BLaER1 treated with 17β-estradiol and CSF1 and Interleukin-3, amounts not matched to agents 10 nM and 100 nM (cell line): Measurements from ENCODE around the gene LAG3.

Source experiments
- H3K27ac ChIP-seq, 11 experiments: shearing (Covaris generic); formaldehyde crosslinking; 2 replicates each; pipeline ENCODE4 v1.8.1; 2022
- H3K27me3 ChIP-seq, 11 experiments: shearing (Covaris generic); formaldehyde crosslinking; 2 replicates each; pipeline ENCODE4 v1.8.1; 2022
- H3K36me3 ChIP-seq, 11 experiments: shearing (Covaris generic); formaldehyde crosslinking; 2 replicates each; pipeline ENCODE4 v1.8.1; 2022
- H3K4me1 ChIP-seq, 10 experiments: shearing (Covaris generic); formaldehyde crosslinking; 2 replicates each; pipeline ENCODE4 v1.8.1; 2022
- H3K4me2 ChIP-seq, 11 experiments: shearing (Covaris generic); formaldehyde crosslinking; 2 replicates each; pipeline ENCODE4 v1.8.1; 2022
- H3K4me3 ChIP-seq, 10 experiments: shearing (Covaris generic); formaldehyde crosslinking; 2 replicates each; pipeline ENCODE4 v1.8.1; 2022
- H3K9ac ChIP-seq, 11 experiments: shearing (Covaris generic); formaldehyde crosslinking; 2 replicates each; pipeline ENCODE4 v1.8.1; 2022
- H3K9me3 ChIP-seq, 11 experiments: shearing (Covaris generic); formaldehyde crosslinking; replicated peaks in 1 of 11; 2 replicates each; pipeline ENCODE4 v1.8.1; 2022
- H4K20me1 ChIP-seq, 11 experiments: shearing (Covaris generic); formaldehyde crosslinking; 2 replicates each; pipeline ENCODE4 v1.8.1; 2022
- Cebpa-rat ChIP-seq, 11 experiments: shearing (Covaris generic); IDR thresholded peaks; 2 replicates each; pipeline ENCODE4 v1.8.1; 2022

The LAG3 gene

DNA sequence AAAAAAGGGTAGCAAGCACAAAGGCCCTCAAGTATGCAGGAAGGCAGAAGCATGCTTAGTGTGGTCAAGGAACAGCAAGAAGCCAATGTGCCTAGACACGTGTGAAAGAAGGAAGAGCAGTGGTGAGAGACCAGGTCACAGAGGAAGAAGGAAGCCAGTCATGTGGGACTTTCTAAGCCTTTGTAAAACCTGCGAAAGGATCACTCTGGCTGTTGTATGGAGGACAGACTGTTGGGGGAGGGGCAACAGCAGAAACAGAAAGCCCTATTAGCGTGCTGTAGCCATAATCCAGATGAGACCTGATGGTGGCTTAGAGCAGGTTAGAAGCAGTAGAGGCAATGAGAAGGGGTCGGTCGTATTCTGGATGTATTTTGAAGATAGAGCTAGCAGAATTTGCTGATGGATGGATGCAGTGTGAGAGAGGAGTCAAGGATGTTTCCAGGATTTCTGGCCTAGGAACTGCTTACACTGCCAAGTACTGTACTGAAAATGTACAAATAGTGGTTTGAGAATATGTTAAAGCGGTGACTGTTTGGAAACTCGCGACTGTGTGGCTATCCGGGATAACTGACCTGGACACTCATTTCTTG lies 13.7 kb upstream of the LAG3 start:
- H3K4me2 ChIP-seq, result peak overlapping the region in 6 of 11 experiments; percentile 1 to 48 (median 24); a peak in 7 of 22 replicates
- H3K9me3 ChIP-seq, result no peaks in the 10 kb centered on the region
- no peak overlapping the region for H3K9ac ChIP-seq
- TF ChIP-seq Cebpa-rat (IDR thresholded peaks at IDR 0.05), result no peak
- no peak overlapping the region for H3K4me3 ChIP-seq
- H3K27me3 ChIP-seq, result peaks cover 2 to 36% (median 29%) of the 10 kb centered on the region in 11 experiments
- H3K4me1 ChIP-seq, result peaks cover 24 to 39% (median 29%) of the 10 kb centered on the region in 10 experiments
- no peaks in the 10 kb centered on the region for H3K36me3 ChIP-seq
- H3K27ac ChIP-seq, result no peak overlapping the region
- no peaks in the 10 kb centered on the region for H4K20me1 ChIP-seq

DNA sequence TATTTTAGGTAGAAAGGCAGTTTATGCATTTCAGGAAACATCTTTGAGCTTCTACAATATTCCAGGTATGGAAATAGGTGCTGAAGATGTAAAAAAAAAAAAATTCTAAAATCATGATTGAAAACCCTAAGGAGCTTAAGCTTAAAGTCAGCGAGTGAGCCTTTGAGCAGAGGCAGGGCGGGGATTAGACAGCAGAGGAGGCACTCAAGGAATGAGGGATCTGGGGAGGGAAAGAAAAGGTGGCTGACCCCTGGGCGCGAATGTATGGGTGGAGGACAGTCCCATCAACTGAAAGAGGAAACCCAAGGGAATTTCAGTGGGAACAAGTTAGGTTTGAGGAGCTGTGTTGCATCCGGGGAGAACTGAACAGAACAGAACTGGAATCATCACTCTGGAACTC lies 12.6 kb upstream of the LAG3 start:
- no peaks in the 10 kb centered on the region; a peak in 1 of 22 replicates for H4K20me1 ChIP-seq
- no peaks in the 10 kb centered on the region for H3K9me3 ChIP-seq
- H3K27ac ChIP-seq, result no peak overlapping the region
- no peak for TF ChIP-seq Cebpa-rat (IDR thresholded peaks at IDR 0.05)
- no peak overlapping the region for H3K4me3 ChIP-seq
- peaks cover 12 to 47% (median 40%) of the 10 kb centered on the region in 11 experiments for H3K27me3 ChIP-seq
- H3K4me2 ChIP-seq, result no peak overlapping the region
- H3K36me3 ChIP-seq, result no peaks in the 10 kb centered on the region
- H3K9ac ChIP-seq, result no peak overlapping the region
- H3K4me1 ChIP-seq, result peaks cover 13 to 38% (median 29%) of the 10 kb centered on the region in 10 experiments

DNA sequence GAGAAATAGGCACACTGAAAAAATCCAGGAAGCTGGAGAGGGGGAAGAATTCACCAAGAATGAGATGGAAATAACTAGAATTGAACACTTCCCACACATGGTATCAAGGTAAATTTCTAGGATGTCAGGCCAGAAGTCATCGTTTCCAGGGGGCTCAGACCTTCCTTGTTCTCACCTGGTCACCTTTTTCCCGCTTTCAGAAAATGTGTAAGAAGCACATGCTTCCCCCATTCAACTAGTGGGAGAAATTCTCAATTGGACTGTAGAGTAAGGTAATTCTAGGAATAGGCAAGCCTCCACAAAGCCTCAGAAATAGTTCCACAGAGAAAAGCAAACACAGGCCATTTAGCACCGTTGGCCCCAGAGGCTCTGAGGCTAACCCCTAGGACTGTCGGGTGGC lies 8.9 kb upstream of the LAG3 start:
- peaks cover 40 to 84% (median 76%) of the 10 kb centered on the region in 11 experiments for H3K27me3 ChIP-seq
- peaks cover 0 to 22% (median 9%) of the 10 kb centered on the region in 11 experiments; a peak in 16 of 22 replicates for H4K20me1 ChIP-seq
- H3K4me3 ChIP-seq, result no peak overlapping the region
- H3K4me2 ChIP-seq, result peak overlapping the region in 2 of 11 experiments; percentile 61 to 89; a peak in 4 of 22 replicates
- no peaks in the 10 kb centered on the region for H3K9me3 ChIP-seq
- TF ChIP-seq Cebpa-rat (IDR thresholded peaks at IDR 0.05), result no peak
- no peak overlapping the region for H3K9ac ChIP-seq
- H3K36me3 ChIP-seq, result no peaks in the 10 kb centered on the region
- peaks cover 13 to 42% (median 34%) of the 10 kb centered on the region in 10 experiments for H3K4me1 ChIP-seq
- no peak overlapping the region for H3K27ac ChIP-seq

DNA sequence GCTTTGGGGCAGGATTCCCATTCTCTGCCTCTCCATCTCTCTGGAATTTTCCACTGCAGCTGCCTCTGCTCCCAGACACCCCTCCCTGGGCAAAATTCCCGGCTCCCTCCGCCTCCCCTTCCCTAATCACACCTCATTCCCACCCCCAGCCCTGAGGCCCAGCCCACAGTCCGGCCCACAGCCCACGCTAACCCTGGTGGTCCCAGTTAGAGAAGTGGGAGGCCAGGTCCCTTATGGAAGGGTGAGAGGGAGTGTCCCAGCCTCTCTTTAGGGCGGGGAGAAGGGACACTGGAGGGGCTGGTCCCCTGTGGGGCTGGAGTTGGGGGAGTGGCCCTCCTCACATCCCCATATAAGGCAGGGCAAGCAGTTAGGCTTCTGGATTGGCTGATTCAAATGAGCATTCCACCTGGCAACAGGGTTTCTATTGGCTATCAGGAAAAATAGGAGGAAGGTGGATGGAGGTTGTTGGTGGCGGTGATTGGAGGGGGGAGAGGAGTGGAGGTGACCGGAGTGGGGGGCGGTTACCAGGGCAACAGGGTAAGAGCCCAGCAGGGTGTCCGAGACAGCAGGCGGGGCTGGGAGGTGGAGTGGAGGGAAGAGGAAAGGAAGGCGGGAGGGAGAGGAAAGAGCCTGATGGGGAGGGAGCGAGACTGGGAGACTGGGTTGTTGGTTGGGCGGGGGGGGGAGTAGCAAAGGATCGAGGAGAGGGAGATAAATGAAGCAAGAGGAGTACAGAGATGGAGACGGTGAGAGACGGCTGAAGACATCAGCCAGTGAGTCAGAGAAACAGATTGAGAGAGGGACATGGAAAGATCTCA lies 8.1 kb upstream of the LAG3 start:
- peak overlapping the region; percentile 27 to 95 (median 48); a peak in 21 of 22 replicates for H3K4me2 ChIP-seq
- H3K4me3 ChIP-seq, result peak overlapping the region in 3 of 10 experiments; percentile 6 to 46 (median 9); a peak in 3 of 20 replicates
- TF ChIP-seq Cebpa-rat (IDR thresholded peaks at IDR 0.05), result no peak
- H3K27me3 ChIP-seq, result peaks cover 48 to 92% (median 85%) of the 10 kb centered on the region in 11 experiments
- peaks cover 0 to 28% (median 17%) of the 10 kb centered on the region in 11 experiments; a peak in 17 of 22 replicates for H4K20me1 ChIP-seq
- H3K4me1 ChIP-seq, result peaks cover 9 to 47% (median 38%) of the 10 kb centered on the region in 10 experiments
- H3K36me3 ChIP-seq, result no peaks in the 10 kb centered on the region
- H3K27ac ChIP-seq, result no peak overlapping the region
- H3K9ac ChIP-seq, result no peak overlapping the region
- no peaks in the 10 kb centered on the region for H3K9me3 ChIP-seq

DNA sequence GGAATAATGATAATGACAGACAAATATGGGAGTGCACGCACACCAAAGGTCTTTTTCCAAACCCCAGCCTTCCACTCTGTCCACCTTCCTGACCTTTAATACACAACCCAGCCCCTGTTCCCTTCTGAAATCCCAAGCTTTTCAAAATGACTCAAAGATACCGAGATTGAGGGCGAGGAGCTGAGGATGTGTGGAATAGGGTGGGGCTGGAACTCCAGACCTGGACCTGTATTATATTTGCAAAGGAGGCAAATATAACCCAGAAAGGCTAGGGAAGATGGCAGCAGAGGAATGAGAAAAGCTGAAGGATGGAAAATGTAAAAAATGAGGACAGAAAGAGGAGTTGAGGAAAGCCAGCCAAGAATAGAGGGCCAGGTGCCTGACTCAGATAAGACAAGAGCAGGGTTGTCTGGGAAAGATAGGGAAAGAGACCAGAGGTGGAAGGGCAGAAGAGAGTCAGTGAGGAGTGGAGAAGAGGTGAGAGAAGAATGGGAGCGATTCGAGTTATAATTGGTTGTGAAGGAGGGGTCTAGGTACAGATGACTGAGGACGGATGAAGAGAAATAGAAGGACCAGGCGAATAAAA lies 7.2 kb upstream of the LAG3 start:
- no peak for TF ChIP-seq Cebpa-rat (IDR thresholded peaks at IDR 0.05)
- no peaks in the 10 kb centered on the region; a peak in 1 of 22 replicates for H3K36me3 ChIP-seq
- H3K4me1 ChIP-seq, result peaks cover 9 to 55% (median 46%) of the 10 kb centered on the region in 10 experiments
- peak overlapping the region in 8 of 10 experiments; percentile 6 to 79 (median 70); a peak in 9 of 20 replicates for H3K4me3 ChIP-seq
- peaks cover 57 to 96% (median 91%) of the 10 kb centered on the region in 11 experiments for H3K27me3 ChIP-seq
- H3K9me3 ChIP-seq, result no peaks in the 10 kb centered on the region
- H3K9ac ChIP-seq, result no peak overlapping the region
- H3K27ac ChIP-seq, result no peak overlapping the region
- H4K20me1 ChIP-seq, result peaks cover 0 to 36% (median 21%) of the 10 kb centered on the region in 11 experiments; a peak in 17 of 22 replicates
- H3K4me2 ChIP-seq, result peak overlapping the region in 6 of 11 experiments; percentile 89 to 97 (median 95); a peak in 11 of 22 replicates

DNA sequence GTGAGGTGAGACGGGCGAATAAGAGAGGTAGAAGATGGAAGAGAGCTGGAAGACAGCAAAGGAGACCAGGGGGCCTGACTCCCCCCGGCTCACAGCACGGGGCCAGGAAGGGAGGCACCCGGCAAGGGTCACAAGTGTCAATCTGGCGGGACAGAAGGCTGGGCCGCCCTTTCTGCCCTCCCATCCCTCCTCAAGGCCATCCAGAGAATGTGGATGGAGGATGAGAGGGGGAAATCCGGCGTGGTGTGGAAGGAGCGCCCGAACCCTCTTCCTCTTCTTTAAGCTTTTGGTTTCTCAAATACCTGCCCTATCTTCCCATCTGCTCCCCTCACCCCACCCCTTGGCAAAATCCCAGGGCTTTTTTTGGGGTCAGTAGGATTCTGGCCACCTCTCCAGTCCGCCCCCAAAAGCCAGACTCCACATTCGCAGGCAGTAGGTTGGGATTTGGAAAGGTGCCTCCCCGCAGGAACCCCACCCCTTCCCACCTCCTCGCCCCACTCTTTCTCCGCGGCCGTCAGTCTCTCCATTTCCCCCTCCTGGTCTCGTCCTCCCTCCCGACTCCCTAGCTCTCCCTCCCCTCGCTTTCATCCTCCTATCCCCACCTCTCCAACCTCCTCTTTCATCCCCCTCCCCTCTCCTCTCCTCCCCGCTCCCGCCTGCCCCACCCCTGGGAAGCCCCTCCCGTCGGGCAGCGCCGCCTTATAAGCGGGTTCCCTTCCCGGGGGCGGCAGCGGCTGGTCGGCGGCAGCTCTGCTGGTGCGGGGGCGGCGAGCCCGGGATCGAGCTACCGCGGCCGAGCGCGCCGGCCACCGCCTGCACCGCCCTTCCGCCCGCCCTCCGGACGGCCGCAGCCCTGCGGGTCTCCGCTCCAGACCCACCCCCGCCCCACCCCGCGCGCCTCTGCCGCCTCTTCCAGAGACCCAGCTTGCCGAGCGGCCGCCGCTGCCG lies 6.4 kb upstream of the LAG3 start, which contains the start of gene PTMS:
PTMS (plus strand) TSS at position 730 of the 948 bp plus-strand sequence. CDS start 343 bp downstream, outside the sequence.
- no peak for TF ChIP-seq Cebpa-rat (IDR thresholded peaks at IDR 0.05)
- H4K20me1 ChIP-seq, result peaks cover 0 to 36% (median 21%) of the 10 kb centered on the region in 11 experiments; a peak in 17 of 22 replicates
- H3K36me3 ChIP-seq, result no peaks in the 10 kb centered on the region; a peak in 1 of 22 replicates
- peak within 1 kb of the TSS; percentile 38 to 90 (median 69); a peak in 21 of 22 replicates for H3K9ac ChIP-seq
- H3K27ac ChIP-seq, result peak within 1 kb of the TSS in 5 of 11 experiments; percentile 29 to 73 (median 59); a peak in 9 of 22 replicates
- H3K27me3 ChIP-seq, result peaks cover 60 to 98% (median 96%) of the 10 kb centered on the region in 11 experiments
- H3K4me3 ChIP-seq, result peak within 1 kb of the TSS; percentile 56 to 79 (median 67)
- peak within 1 kb of the TSS; percentile 85 to 97 (median 95) for H3K4me2 ChIP-seq
- peaks cover 9 to 62% (median 47%) of the 10 kb centered on the region in 10 experiments for H3K4me1 ChIP-seq
- no peaks in the 10 kb centered on the region for H3K9me3 ChIP-seq

DNA sequence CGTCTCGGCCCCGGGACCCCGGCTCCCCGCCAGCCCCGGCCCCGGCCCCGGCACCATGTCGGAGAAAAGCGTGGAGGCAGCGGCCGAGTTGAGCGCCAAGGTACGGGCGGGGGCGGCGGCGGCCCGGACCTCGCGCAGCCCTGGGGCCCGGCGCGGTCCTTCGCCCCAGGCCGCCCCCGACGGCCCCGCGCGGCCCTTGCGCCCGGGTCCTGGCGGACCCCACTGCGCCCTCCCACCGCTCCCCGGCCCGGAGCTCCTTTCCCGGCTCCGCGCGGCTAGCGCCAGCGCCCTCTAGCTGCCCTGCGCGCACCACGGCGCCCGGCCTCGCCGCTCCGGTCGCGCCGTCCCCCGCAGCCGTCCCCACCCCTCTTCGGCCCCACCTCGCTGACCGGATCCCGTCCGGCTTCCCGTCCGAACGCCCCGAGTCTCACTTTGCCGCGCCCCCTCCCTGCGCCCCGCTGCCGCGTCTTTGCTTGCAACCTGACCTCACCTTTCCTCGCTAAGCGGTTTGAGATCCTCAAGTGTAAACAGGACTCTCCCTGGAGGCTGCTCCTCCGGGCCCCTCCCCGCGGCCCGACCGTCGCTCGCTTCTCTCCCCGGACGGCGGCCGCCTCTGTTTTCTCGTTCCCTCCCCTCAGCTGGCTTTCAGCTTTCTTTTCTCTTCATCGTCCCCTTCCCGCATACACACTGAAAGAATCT lies 5.5 kb upstream of the LAG3 start:
- H3K27me3 ChIP-seq, result peaks cover 63 to 100% (median 100%) of the 10 kb centered on the region in 11 experiments

More for the DNA sequence above, 5.5 kb upstream of the LAG3 start:
- Histone ChIP-seq H4K20me1 (peaks cover 0 to 42% (median 21%) of the 10 kb centered on the region in 11 experiments; a peak in 17 of 22 replicates), H3K4me1 (peaks cover 9 to 71% (median 51%) of the 10 kb centered on the region in 10 experiments), H3K9ac (peak overlapping the region; percentile 38 to 90 (median 69); a peak in 21 of 22 replicates), H3K4me3 (peak overlapping the region; percentile 56 to 79 (median 67)), H3K9me3 (no peaks in the 10 kb centered on the region), H3K4me2 (peak overlapping the region; percentile 85 to 97 (median 95)), H3K36me3 (no peaks in the 10 kb centered on the region; a peak in 1 of 22 replicates), H3K27ac (peak overlapping the region in 5 of 11 experiments; percentile 29 to 73 (median 59); a peak in 9 of 22 replicates)
- no peak for TF ChIP-seq Cebpa-rat (IDR thresholded peaks at IDR 0.05)
